HG02610 (cell line): ENCODE measurements around the gene DOCK2.
A peak's percentile ranks its signal among the peaks of the same experiment; 100 is the strongest.
"Not testable (repeated sequence)": the region's sequence is repeated elsewhere in the genome, so short reads cannot be mapped to it uniquely, and the experiment has no call there.

Source experiments
- ATAC-seq: cut with Tn5 transposase; IDR thresholded peaks from one replicate; pipeline ENCODE4 v1.9.1; 2021; ENCODE audit warnings: mild to moderate bottlenecking, moderate library complexity; ENCODE audit not compliant: unreplicated experiment

Gene DOCK2

DNA sequence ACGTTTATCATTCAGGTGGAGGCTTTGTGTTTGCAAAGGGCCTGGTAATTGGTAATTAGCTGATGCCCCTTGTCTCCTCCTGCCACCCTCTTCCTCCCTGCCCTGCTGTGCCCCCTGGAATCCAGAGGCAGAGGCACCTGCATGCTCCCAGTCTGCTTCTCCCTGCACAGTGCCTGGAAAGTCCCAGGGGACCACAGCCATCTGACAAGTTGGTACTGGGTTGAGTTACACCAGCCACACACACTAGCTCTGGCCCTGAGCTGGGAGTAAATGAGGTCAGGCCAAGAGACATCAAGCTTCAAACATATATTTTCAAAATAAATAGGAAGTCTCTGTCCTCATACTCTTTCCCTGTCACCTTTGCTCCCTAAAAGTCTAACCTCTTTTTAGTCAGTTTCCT lies 286.9 kb downstream of the DOCK2 start:
- peak; percentile 92 for ATAC-seq

DNA sequence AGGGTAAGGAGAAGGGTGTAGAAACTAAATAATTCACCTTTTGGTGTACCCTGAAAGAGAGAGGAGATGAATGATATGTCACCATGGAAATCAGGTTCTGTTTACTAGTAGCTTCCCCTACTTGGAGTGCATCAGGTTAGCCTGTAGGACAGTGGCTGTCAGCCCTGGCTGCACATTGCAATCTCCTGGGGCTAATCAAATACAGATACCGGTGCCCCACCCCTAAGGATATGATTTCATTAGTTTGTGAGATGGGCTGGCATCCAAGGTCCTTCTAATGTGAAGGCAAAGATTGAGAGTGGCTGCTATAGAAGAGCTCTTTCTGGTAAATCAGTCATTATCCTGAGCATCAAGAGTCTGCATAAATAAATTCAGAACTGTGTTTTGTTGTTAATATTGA lies 296.1 kb downstream of the DOCK2 start:
- ATAC-seq: no peak

DNA sequence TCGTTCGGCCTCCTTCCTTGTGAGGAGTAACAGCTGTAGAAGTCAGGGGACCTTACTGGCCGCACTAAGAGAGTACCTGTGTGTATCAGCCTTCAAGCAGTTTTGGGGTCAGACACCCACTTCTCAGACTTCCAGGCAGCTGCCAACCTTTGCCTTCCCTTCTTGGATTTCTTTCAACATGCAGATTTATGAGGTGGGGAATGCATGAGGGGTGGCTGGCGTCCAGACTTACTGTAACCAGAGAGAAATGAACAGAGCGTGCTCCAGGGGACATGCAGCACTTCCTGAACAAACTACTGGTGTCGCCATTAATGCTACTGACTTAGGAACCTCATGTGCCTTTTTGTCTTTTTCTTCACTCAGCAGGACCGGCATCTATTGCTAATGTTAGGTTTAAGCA lies 296.5 kb downstream of the DOCK2 start:
- no peak for ATAC-seq

DNA sequence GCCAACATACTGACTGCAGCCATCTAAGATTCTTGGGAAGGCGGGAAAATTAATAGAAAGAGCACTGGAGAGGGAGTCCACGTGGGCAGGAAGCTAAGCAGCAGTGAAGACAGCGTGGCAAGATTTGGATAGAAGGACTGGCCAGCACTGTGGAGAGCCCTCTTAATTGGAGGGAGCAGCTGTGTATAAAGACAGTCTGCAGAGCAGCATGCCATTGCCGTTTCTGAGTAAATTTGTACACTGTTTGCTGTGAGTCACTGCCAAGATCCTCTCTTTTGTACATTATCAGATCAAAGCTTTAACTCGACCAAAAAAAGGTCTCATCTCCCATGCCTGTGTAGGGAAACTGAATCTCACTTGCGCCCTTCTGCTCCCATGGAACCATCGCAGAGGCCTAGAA lies 297.9 kb downstream of the DOCK2 start:
- ATAC-seq: no peak

DNA sequence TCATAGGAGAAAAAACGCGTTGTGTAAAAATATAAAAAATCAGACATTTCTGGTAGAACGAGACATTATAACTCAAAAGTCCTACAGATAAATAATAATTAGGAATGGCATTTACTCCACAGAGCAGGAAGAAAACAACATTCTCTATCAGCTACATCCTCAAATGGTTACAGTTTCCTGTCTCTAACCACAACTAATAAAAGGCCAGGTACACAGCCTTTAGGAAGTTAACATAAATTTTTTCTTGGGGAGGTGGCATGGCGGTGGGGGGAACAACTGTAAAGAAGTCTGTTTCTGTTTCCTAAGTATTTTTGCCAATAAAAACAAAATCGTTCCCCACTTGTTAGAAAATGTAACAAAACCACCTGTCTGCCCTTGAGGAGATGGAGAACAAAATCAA lies 298.7 kb downstream of the DOCK2 start:
- ATAC-seq: no peak

DNA sequence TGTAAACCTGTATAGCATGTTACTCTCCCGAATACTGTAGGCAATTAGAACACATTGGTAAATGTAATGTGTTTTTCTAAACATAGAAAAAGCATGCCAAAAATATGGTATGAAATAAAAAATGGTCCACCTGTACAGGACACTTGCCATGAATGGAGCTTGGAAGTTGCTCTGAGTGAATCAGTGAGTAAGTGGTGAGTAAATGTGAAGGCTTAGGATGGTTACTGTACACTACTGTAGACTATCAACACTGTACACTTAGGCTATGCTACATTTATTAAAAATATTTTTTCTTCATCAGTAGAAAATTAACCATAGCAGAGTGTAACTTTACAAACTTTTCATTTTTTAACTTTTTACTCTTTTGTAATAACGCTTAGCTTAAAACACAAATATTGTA lies 301.4 kb downstream of the DOCK2 start:
- no peak for ATAC-seq

DNA sequence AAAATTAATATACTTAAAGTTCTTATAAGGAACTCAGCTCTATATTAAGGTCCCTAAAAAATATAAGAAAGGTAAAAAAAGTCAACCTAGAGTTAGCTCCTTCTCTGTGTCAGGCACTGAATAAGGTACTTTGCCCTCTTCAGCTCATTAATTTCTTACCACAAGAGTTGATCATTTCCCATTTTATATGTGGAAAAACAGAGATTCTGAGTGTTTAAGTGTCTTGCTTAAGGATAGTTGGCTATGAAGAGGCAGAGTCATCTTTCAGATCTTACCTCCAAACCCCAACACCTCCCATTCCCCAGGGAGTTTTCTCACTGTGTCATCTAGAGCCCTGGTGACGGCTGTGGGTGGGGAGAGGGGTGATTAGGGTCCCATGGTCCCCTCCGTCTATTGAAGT lies 302.7 kb downstream of the DOCK2 start:
- no peak for ATAC-seq

DNA sequence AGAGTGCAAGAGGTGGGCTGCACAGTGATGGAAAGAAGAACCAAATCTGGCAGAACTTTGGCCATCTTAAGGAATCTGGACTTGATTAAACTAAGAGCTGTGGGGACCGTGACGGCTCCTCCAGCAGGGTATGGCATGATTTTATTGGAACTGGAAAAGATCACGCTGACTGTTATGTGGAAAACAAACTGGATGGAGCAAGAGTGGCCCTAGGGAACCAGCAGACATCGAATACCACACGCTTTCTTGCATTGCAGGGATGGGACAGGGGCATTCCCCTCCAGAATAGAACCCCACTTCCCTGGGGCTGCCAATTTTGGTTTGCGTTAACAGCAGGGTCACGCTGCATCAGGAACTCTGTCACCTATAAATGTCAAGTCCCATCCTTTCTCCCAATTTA lies 304.5 kb downstream of the DOCK2 start:
- ATAC-seq: no peak

DNA sequence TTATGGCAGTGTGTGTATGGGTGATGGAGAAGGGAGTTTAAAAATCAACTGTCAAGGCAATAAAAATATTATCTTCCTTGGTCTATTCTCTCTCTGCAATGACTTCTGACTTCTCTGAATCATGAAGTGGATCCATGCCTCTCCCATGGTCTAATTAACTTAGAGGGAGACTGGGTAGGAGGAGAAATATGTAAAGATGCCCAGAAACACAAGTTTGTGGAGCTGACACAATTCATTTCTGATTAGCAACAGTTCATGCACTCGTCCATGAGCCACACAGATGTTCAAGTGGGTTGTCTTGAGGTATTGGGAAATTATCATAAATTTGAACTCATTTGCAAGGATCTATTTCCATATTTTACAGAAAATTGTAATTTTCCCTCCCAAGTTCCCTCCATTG lies 305.1 kb downstream of the DOCK2 start:
- ATAC-seq: no peak

DNA sequence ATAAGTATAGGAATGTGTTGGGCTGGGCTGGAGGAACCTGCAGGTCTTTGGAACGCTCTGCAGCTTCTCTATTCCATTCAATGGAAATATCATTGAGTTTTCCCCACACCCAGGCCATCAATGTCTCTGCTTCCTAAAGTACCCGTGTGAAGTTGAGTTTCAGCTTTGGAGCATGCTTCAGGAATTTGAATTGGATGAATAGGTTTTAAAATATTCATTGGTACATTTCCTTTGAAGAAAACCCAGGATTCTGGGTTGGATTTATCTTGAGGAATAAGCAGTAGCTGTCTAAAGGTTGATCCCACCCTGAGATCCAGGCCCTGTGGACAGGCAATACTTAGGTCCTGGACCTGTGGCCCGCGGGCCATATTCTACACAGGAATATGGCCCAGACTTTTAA lies 306.0 kb downstream of the DOCK2 start:
- ATAC-seq: no peak

DNA sequence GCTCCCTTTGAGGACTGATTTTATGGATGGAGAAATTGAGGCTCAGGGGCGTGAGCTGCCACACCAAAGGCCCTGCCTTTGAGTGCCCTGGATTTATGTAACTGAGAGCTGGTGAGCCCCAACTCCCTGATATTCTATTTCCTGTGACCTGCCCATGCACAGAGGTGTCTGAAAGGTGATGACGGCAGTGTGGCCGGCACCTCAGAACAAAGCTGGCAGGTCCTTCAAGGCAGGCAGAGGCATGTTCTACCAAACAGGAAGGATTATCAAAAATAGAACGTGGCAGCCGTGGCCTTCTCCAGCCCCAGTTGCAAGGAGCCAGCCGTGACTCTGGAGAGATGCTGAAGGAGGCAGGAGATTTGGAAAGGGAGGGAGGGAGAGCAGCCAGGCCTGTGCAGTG lies 307.0 kb downstream of the DOCK2 start:
- ATAC-seq: no peak

DNA sequence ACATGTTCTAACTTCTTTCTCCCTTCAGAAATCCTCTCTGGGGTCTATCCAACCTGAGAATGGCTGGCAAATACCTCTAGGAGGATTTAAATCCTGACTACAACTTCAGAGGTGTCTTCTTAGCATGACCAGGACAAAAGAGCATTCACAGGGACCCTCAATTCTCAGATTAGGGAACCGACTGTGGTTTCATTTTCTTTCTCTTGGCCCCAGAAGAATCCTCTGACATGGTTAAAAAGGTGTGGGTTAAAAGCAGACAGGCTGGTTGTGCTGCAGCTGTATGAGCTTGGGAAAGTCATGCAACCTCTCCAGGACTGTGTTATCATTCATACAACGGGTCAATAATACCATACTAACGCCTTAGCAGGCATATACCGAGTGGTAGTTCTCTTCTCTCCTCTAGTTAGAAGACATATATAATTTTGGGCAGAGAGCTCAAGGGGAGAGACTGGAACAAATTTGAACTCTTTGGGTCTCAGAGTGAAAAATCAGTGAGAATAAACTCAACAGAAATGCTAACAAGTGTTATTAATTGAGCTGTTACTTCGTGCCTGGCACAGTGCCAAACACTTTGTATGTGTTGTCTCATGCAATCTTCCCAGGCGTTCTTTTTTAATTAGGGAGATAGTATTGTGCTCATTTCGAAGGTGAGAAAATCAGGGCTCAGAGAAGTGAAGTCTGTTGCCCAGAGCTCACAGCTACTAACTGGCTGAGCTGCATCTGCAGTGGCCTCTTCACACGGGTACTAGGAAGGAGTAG lies 308.0 kb downstream of the DOCK2 start:
- no peak for ATAC-seq

DNA sequence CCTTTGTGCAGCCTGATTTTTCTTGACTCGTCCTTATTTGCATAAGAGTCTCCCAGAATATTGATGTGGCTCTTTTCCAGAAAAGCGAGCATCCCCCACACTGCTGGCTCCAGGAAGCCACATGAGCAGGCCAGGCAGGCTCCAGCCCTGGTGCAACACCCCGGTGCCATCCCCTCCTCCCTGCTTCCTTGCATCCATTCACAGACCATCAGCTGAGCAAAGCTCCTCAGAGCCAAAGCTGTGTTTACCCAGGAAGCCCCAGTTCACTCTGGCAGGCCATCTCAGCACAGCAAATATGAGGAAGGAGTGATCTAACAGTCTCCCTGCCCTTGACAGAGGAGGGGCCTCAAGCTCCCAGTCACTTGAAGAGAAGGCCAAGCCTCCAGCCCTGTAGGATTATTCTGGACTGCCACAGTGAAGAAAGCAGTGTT lies 308.8 kb downstream of the DOCK2 start:
- ATAC-seq: no peak

DNA sequence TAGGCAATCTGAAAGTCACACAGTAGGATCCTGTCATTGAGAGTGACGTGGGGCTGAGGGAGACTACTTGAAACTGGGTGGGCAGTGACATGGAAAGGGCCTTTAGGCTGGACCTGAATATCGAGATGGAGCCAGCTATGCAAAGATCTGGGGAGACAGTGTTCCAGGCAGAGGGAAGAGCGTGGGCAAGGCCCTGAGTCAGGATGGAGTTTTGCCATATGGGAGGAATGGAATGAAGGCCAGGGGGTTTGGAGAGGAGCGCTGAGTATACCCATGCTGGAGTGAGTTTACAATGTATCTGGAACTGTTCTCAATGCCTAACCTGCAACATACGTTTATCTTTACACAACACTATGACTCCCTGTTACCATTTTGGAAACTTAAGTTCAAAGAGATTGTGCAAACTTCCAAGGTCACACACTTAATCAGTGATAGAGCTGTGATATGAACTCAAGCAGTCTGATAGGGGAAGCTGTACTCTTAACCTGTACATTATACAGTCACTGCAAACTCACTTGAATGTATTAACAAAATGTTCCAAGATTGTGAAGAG lies 309.7 kb downstream of the DOCK2 start:
- no peak for ATAC-seq

DNA sequence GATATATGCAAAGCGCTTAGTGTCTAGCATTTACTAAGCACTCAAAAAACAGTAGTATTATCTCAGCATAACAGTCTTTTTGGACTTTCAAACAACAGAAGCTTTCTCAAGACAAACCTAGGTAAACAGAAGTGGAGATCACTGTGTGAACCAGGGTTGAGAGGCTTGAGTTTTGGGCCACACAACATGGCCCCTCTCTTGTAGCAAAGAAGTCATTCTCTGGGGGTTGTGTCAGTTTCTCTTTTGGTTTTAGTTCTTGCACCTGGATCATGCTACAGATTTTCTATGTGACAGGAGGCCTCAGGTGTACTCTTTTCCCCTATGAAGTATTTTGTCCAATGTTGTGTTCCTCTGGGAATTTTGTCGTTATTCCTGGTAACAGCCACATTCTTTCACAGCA lies 313.3 kb downstream of the DOCK2 start:
- no peak for ATAC-seq

DNA sequence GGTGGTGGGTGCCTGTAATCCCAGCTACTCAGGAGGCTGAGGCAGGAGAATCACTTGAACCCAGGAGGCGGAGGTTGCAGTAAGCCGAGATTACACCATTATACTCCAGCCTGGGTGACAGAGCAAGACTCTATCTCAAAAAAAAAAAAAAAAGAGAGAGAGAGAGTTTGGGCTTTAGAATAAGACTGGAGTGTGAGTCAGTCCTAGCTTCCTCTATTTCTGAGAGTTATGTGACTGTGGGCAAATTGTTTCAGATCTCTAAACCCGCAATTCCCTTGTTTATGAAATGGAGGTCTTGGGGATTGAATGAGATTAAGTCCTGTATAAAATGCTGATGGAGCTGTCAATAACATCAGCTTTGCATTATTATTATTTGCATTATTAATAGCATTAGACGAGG lies 316.1 kb downstream of the DOCK2 start:
- ATAC-seq: not testable (repeated sequence)

DNA sequence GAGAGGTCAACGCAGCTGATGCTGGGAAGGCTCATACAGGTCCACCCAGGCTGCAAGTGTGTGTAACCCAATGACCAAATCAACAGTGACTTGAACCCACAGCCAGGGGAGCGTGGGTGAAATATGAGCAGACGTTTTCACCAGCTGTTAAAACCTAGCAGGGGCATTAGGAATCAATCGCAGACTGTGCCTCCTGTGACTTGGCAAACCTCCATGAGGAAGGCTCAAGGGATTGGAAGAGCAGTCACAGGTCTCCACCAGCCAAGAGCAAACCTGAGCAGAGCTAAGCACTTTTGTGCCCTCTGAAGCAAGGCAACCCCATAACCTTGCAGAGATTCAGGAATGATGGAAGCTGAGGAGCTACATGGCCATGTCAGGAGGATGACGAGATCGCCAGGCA lies 317.7 kb downstream of the DOCK2 start:
- ATAC-seq: no peak

DNA sequence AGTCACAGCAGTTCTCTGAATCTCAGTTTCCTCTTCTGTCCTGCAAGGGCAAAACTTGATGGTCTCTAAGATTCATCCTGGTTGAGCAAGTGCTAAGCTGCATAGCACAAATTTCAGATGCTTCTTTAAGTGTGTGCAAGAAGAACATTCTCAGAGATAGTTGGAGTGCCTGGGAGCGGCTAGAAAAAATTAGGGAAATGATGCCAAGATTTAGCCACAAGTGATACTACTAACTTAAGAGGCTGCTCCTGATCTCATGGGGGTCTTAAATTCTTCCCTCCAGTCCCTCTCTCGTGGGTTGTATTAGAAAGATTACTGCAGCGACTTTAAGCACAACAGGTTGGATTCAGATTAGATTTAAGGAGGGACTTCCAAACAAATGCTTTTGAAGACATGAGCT lies 319.1 kb downstream of the DOCK2 start:
- ATAC-seq: no peak

DNA sequence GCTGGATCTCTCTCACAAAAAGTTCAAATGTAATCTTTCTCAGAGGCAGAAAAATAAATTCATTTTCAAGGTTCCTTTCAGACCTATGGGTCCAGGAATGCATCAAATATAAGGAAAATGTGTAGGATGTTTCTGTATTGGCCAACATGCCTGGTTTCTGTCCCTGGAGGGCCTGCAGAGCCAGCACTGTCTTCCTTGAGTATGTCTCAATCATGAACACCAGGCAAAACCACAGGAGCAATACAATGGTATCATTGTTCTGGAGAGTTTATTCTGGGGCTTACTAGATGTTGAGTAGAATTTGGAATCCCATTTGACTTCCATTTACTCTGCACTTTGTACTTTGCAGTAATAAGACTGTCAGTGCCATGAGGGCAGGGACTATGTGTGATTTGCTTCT lies 319.7 kb downstream of the DOCK2 start:
- ATAC-seq: no peak

DNA sequence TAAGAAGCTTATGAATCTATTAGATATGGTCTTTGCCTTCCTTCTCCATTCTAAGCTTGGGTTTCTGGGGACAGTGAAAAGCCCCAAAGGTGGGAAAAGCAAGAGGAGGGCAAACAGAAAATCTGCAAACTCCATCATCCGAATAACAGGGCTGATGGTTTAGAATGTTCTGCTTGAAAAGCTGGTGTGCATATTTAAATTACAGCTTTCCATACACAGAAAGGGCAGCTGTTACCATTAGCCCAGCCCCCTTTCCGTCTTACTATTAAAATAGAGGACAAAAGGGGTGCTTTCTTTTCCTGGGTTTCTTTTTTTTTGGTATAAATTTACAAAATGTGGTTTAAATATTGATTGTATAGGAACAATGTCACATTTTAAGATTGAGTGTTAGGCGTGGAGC lies 321.2 kb downstream of the DOCK2 start:
- no peak for ATAC-seq

DNA sequence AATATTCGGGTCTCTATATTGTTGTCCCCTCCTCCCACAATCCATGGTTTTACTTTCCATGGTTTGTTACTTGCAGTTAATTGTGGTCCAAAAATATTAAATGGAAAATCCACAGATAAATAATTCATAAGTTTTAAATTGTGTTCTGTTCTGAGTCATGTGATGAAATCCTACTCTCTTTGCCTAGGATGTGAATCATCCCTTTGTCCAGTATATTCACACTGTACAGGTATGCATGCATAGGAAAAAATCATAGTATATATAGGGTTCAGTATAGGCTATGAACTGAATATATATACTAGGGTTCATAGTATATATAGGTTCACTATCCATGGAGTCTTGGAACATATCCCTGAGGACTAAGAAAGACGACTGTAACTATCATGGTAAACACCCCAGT lies 323.6 kb downstream of the DOCK2 start:
- ATAC-seq: no peak

DNA sequence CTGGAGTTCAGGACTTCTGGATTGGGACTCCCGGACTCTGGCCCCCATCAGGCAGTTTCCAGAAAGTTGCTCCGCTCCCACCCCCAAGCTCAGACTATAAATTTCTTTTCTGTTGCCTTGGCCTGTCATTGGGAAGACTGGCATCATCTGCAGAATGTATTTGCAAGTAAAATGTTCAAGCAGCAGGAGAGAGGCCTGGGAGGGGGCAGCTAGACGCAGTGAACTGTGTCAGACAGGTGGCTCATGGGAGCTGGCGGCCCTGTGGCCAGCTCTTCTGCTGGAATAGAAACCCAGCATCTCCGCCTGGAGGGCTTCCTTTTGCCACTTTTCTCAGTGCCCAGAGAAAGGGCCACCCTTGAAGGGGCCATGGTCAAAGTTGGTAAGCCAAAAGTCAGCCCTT lies 327.2 kb downstream of the DOCK2 start:
- no peak for ATAC-seq

DNA sequence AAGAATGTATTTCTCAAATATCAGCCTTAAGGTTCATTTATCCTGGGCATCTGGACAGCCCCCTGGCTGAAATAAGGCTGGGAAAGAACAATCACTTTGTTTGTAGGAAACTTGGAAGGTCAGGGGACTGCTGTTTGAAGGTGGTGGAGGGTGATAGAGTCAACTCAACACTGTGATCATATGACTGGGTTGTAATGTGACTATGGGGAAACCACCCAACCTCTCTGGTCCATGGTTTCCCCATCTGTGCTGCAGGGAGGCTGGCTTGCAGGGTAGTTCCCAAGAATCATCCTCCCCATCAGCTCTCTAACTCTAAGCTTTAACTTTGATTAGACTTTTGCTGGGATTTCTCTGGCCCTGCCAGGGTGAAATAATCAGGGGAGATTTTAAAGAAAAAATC lies 333.3 kb downstream of the DOCK2 start:
- peak; percentile 98 for ATAC-seq
